Smooth muscle cell (in vitro differentiated cells): ENCODE results near the gene DIRAS2. TPM values are rescaled to one million over a fixed set of nuclear protein-coding genes. Genes with fewer than 3 reads are reported as not detected.

Source experiments
- polyA plus RNA-seq: library from polyadenylated mRNA; unstranded; fragments of >200 nt; fragmentation: Nextera tagmentation; extraction: Ambion mirVana; gene quantifications from 2 replicates; pipeline ENCODE4 v1.2.1, GENCODE V29; 2016
- total RNA-seq: library from RNA; depleted of rRNA; stranded (reverse); fragments of >200 nt; gene quantifications from 2 replicates; pipeline ENCODE4 v1.2.3, GENCODE V29; 2014

DIRAS2 gene
- total and polyA plus RNA-seq, 2 experiments from 2014 or later: 0.30 to 2.2 TPM

Other genes with a start within 250 kb of the DIRAS2 start
- 0.09 and 0.40 TPM in 2 replicates for gene SYK, start 159.0 kb upstream of the DIRAS2 start, total RNA-seq
- 0.46 TPM in 1 of 2 replicates, not detected in the other for gene SYK, start 159.0 kb upstream of the DIRAS2 start, polyA plus RNA-seq